ENCODE data around the gene PIK3R1.
"Not testable (repeated sequence)": the region's sequence is repeated elsewhere in the genome, so short reads cannot be mapped to it uniquely, and the experiment has no call there.

The PIK3R1 gene

DNA sequence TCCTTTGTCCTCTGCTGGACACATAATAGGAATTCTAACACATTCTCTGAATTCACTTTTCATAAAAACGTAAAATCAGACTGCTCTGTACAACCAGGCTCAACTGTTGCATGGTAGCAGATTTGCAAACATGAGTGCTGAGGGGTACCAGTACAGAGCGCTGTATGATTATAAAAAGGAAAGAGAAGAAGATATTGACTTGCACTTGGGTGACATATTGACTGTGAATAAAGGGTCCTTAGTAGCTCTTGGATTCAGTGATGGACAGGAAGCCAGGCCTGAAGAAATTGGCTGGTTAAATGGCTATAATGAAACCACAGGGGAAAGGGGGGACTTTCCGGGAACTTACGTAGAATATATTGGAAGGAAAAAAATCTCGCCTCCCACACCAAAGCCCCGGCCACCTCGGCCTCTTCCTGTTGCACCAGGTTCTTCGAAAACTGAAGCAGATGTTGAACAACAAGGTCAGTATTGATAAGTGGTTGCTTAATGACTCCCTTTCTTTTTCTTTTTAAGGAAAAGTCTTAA lies 11.1 kb downstream of the PIK3R1 start:
- DNase-seq (ENCODE audit: low spot score): no peak

DNA sequence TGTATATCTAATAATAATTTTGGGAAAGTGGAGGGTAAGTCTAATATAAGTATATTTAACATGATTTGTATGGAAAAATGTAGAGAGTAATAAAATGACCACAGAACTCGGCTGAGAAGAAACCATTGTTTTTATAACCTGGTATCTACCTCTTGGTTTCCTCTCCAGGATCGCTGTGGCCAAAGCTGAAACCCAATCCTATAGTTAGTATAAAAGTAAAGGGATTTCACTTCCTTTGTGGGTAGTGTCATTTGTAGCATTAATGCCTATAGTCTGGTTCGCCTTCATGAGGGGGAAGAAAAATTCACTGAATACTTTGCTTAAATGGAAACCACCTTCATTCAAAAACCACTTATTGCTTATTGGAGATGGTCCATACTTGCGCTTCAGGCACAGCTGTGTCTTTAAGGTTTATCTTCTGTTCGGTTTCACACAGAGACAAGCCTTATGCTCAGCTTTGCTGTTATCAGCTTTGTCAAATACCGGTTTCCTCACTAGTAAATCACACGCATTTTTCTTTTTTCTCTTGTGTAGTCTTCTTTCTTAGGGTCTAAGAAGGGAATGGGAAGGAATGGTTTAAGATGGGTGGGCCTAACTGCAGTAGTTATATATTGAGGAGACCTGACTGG lies 12.1 kb downstream of the PIK3R1 start:
- no peak for DNase-seq (ENCODE audit: low spot score)

DNA sequence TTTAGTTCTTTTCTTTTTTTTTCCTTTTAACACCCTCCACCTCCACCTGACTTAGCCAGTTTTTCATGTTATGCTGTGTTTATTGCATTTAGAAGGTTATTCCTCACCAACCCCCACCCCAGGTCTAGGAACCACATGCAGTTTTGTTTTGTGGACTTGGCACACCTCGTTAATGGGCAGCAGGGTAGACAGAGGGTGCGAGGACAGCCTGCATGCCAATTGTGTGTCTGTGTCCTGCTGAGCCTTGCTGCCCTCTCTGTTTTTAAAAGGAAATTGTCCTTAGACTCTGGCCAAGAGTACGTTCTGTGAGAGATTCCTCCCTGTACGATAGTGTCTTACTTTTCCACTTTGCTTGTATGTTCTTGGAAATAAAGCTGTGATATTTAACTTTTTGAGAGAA lies 13.9 kb downstream of the PIK3R1 start:
- no peak for DNase-seq (ENCODE audit: low spot score)

DNA sequence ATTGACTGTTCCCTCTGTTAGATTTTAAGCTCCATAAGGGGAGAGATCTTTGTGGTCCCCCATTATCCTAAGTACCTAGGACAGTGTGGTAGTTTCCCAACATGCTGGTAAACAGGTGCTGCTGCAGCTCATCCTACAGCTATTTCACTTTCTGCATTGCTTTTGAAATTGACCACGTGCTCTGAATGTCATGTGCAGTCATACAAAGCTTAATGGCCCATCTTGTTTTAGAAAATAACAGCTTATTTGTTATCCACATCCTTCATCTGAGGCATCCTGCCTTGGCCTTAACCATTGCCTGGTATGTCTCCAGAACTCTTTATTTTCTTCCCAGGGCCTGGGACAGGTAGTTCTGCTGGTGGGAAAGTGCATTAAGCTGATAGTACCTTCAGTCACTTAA lies 14.7 kb downstream of the PIK3R1 start:
- DNase-seq (ENCODE audit: low spot score): no peak

DNA sequence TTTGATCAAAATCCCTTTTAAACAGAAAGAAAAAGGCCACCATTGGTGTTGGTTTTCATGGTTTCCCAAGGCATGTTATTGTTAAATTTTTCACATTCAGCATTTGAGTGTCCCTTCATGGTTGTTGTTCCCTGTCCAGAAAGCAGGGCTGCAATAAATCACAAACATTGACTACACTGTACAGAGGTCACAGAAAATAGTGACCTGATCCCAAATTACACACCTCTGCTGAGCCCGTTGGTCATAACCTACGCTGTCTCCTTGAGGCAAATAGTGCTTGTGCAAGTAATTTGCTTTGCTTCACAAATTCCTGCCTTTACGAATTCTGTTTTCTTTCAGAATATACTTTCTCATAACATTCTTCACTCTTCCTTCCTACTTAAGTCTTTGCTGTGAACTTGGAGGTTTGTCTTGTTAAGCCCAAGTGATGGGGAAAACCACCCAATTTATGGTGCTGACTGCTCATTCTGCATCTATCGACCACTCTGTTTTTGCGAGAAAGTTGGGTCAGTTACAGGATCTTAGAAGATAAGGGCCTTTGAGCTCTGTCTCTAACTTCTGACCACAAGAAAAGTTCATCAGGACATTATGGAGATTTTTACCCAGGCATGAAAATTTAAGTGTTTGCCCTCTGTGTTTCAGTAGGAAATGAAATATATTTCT lies 16.0 kb downstream of the PIK3R1 start:
- no peak for DNase-seq (ENCODE audit: low spot score)

DNA sequence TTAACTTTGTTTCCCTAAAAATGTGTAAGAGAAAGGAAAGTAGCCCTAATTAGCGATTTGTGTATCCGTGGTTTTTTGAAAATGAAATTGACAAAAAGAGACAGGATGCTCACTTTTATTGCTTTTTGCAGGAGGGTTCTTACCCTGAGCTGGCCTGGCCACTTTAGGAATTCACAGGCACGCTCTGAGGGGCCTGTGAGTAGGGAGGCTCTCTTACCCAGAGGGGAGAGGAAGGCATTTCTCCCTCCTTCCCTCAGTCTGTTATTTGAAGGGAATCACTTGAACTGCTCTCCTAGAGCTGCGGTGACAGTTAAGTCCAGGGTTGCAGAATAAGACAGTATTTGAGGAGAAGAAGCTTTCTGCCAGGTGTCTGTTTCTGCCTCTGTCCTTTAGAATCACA lies 16.7 kb downstream of the PIK3R1 start:
- DNase-seq (ENCODE audit: low spot score): no peak

DNA sequence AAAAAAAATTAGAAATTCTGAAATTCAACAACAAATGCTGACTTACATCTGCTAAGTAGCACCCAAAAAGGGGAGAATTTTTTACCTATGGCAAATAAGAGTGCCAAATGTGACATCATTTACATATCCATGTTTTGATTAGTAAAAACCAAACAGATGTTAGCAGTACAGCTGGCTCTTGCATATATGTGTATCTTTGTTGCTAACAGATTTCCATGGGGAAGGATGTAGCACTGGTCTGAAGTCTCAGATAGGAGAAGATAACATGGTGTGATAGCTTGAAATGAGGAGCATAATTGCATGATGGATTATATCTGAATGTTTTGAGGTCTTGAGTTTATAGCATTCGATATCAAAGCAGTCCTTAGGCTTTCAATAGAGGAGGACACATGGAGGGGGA lies 17.5 kb downstream of the PIK3R1 start:
- DNase-seq (ENCODE audit: low spot score): no peak

DNA sequence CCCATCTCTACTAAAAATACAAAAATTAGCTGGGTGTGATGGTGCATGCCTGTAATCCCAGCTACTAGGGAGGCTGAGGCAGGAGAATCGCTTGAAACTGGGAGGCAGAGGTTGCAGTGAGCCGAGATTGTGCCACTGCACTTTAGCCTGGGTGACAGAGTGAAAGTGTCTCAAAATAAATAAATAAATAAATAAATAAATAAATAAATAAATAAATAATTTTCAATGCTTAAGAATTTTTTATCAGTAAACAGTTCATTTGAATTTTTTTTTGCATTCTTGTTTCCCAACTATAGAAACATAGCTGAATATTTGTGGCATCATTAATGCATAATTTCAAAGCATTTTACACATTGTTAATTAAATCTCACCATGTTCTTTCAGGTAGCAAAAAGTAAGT lies 19.7 kb downstream of the PIK3R1 start:
- DNase-seq (ENCODE audit: low spot score): not testable (repeated sequence)

DNA sequence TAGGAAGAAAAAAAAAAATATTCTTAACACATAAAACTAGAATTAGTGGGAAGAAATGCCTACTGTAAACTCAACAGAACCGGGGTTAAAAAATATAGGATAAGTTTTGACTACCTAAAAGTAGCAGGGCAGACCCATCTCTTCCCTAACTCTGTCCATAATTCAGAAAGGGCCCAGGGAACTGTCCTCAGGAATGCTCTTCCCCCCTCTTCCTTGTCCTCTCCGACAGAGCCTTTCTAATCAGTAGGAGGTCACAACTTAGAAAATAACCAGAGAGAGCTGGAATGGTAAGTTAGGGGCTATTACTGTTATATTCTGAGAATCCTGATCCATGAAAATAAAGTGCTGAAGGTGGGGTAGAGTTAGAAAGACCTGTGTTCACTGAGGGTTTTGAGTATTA lies 22.2 kb downstream of the PIK3R1 start:
- DNase-seq (ENCODE audit: low spot score): no peak

DNA sequence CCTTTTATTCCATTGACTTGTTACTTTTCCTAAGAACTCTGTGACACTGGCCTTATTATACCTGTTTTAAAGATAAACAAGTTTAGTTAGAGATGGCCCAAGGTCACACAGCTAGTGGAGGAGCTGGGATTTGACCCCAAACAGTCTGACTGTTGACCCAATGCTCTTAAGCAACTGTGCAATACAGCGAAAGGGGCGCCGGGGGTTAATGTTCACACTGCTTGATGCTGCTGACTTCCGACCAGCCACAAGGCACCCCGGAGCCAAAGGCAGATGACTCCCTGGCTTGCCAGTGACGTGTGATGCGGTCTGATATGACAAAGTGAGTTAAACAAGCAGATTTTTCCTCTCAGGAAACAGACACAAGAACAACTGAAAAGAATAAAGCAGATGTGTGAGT lies 23.9 kb downstream of the PIK3R1 start:
- DNase-seq (ENCODE audit: low spot score): peak; percentile 54

DNA sequence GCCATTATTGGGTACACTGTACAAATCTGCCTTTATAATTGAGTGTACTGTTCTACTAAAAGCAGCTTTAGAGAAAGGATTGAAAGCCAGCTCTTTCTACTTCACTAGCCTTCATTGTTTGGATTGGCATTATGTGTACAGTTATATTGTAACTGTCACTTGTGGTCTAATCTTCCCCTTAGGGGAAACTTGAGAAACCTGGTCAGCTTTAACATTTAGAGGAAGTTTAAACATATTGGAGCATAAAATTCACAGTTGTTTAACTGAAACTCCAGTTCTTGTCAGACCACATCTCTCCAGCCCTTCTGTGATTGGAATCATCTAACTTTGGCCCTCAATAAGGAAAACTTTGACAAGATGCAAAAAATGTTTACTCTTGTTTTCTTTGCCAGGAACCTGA lies 24.6 kb downstream of the PIK3R1 start:
- no peak for DNase-seq (ENCODE audit: low spot score)

DNA sequence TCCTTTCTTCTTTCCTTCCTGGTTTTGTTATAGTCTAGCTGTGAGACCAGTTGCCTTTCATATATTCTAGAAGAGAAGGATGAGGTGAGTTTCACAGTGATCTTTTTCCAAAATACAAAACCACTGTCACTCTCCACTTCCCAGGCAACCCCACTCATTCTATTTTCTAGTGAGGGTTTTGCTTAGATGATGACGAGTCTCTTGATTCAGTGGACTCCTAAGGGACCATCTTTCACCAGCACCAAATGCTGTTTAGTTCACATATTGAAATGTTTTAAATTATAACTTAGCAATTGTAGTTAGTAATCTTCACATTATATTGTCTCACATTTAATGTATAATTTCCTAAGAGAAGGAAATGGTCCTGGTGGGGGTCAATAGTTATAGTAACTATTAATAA lies 25.2 kb downstream of the PIK3R1 start:
- DNase-seq (ENCODE audit: low spot score): no peak

DNA sequence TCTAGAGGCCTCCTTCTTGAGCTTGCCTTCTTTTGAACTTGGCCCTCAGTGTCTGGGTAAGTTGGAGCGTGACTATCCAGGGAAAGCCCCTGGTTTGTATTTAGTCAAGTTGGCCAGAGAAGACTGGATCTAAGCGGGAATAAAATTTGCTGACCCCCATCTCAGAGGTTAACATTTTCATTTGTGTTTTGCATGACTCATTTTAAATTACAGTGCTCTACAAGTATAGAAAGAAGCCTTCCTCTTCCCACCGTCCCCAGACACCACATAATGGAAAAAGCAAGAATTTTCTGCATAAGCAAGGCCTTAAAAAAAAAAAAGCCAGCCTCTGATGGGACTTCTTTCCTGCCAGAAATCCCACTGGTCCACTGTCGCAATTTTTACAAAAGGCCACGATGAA lies 27.2 kb downstream of the PIK3R1 start:
- no peak for DNase-seq (ENCODE audit: low spot score)

DNA sequence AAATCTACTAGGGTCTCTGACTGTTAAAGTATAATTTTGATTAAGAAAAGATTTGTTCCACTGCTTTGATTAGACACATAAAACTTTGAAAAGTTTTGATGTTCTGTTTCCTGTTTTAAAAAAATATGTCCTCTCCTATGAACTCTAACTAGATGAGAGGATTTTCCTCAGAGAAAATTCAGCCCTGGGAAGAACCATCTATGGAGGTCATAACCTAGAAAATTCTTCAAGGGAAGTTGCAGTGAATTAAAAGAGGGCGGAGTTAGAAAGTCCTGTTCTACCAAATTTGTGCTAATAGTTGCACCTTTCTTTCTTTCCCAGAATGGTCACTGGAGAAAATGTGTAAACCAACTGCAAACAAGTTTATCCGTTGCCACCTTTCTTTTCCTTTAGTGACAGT lies 27.7 kb downstream of the PIK3R1 start:
- DNase-seq (ENCODE audit: low spot score): no peak

DNA sequence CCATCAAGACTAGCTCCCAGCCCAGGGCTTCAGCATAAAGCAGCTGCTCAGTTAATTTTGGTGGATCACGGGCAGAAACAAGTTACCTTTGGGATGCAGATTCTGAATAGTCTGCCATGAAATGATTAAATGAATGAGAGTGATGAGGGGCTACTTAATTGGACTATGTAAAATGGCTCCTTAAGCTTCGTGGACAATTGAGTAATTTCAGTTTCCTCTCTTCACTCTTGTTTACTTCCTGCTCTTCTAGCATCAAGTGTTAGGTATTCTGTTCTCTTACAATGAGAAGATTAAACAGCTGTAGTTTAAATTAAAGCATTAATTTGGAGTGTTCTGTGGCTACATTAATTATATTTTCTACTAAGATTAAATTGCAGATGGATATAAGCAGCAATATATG lies 28.1 kb downstream of the PIK3R1 start:
- no peak for DNase-seq (ENCODE audit: low spot score)

DNA sequence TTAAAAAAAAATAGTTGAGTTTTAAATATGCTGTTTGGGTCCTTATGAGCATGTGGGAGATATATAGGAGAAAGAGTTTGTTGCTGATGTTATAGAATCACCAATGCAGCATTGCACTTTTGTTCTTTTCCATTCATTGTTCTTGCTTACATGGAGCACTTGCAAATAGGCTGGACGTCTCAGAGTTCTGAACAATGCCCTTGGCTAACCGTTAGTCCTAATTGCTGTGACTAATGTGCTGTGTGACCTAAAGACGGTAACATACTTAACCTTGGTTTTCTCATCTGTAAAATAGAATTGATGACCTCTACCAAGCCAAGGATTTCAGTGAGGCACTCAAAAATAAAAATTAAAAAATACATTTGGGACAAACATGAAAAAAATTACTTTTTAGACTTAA lies 29.8 kb downstream of the PIK3R1 start:
- no peak for DNase-seq (ENCODE audit: low spot score)

DNA sequence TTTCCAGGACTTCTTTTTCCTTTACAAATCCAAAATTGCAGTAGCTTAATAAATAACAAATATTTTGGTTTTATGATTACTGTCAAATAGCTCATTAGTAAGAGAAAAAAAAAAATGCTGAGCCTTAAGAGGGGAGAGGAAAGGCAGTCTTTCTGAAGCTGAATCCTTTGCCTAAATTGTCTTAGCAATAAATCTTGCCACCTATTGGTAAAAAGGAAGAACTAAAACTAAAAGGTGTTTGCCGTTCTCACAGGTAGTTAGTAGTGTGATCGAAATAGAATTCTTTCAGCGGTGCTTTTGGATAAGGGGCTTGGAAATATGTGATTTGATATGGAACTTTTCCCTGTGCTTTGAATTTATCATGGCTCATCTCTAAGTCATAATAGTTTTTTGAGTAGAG lies 31.2 kb downstream of the PIK3R1 start:
- no peak for DNase-seq (ENCODE audit: low spot score)

DNA sequence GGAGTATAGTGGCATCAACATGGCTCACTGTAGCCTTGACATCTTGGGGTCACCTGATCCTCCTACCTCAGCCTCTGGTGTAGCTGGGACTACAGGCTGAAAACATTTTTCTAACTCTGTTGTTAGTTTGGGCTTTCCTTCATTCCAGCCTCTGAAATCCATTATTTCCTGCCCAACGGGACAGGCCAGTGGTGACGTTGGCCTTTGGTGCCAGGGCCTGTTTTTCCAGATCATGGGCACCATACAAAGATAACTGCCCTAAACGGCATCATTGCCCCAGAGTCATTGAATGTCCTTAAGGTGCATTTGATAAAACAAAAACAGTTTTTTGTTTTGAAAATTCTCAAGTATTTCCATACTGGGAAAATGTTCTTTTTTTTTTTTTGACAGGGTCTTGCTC lies 32.1 kb downstream of the PIK3R1 start:
- DNase-seq (ENCODE audit: low spot score): no peak

DNA sequence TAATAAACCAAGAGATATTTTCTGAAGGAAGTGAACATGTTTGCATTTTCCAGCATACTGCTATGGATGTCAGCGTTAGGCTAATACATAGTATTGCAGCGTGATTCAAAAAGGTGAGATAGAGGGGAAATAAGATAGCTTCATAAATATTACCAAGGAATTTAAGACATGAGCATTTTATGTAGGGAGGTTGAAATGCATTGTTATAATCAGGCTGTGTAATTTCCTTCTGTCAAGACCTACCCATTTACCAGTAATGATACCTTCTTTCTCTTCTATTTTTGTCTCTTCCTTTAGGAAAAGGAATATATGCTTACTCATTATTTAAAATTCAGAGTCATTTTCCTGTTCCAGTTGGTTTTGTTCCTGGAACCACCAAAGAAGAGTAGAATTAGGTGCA lies 33.3 kb downstream of the PIK3R1 start:
- no peak for DNase-seq (ENCODE audit: low spot score)

DNA sequence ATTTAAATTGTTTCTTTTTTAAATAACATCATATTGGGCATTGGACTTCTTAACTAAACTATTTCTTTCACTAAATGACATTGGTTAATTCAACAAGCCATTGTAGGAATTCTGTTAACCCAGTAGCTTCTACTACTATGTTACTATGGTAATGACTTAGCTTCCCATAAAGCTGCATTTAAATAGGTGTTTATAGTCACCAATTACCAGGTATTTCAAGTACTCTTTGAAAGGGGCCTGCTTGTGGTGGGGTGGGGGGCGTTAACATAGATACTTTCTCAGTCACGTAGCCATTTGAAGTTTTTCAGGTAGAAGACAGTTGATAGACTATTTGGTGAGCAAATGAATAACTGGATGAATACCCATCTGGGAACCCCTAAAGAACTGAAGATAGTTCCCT lies 34.0 kb downstream of the PIK3R1 start:
- DNase-seq (ENCODE audit: low spot score): no peak

DNA sequence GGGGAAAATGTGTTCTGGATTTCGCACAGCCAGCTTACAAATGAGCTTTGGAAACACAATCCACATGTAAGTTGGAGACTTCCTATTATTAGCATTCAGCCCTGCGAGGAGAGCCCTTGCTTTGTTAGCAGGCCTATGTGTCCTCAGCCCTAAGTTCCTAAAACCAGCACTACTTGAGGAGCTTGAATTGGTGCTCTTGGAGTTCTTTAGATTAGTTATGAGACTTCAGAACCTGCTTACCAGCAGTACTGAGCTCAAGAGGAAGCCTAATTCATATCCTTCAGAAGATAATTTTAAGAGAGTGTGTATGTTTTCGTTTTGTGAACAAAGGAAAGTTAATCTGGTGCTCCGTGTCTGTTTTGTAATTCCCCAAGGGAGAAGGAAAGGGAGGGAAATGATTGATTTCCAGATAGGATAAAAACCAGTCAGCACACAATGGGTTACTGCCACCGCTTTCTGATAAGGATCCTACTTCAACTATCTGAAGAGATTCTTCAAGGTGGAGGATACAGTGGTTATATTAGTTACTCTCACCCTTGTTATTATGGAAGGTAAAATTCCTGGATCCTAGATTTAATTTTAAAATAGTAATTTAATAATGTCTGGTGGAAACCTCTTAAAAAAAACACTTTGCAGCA lies 35.2 kb downstream of the PIK3R1 start:
- peak; percentile 72 for DNase-seq (ENCODE audit: low spot score)

DNA sequence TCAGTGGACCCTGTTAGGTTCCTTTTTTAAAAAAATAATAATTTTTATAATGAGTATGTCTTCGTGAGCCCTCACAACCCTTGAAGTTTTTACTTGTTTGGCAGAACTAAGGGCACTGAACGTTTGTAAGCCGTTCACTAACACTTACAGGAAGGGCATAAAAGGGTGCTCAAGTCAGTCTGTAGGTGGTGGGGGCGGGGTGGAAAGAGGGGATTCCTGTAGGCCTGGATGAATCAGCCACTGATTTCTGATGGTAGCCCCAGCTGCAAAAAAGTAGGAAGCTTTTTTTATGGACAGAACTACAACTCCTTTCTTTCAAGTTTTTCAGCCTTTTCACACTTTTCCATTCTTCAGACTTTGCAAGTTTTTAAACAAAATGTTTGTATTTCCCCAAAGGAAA lies 35.8 kb downstream of the PIK3R1 start:
- no peak for DNase-seq (ENCODE audit: low spot score)

All from SK-N-DZ (cell line).